DOHH2 (cell line): ENCODE measurements around the gene ACE2.

ENCODE experiments used
- H3F3A ChIP-seq: fragments of 200-600 bp; sonication (generic), shearing (Covaris generic); 2 replicates; pipeline ENCODE4 v1.6.0; 2016; ENCODE audit warnings: antibody characterized with exemption, mild to moderate bottlenecking; ENCODE audit not compliant: control insufficient read depth, insufficient read depth
- H3K27ac ChIP-seq: fragments of 200-600 bp; sonication (generic); 2 replicates; pipeline ENCODE4 v1.5.1; 2014; ENCODE audit warnings: low read depth, mild to moderate bottlenecking, low read length, moderate library complexity
- H3K27me3 ChIP-seq: fragments of 200-600 bp; sonication (generic); 2 replicates; pipeline ENCODE4 v1.6.1; 2014; ENCODE audit warnings: mild to moderate bottlenecking, low read length, mixed read lengths; ENCODE audit not compliant: control insufficient read depth
- H3K36me3 ChIP-seq: fragments of 200-600 bp; sonication (generic); 2 replicates; pipeline ENCODE4 v1.6.1; 2014; ENCODE audit warnings: mild to moderate bottlenecking, low read length, moderate library complexity, mixed read lengths; ENCODE audit not compliant: control insufficient read depth
- H3K4me1 ChIP-seq: fragments of 200-600 bp; sonication (generic); 2 replicates; pipeline ENCODE4 v1.6.1; 2014; ENCODE audit warnings: mild to moderate bottlenecking, low read length, mixed read lengths; ENCODE audit not compliant: control insufficient read depth
- H3K4me2 ChIP-seq: fragments of 200-600 bp; sonication (generic); 2 replicates; pipeline ENCODE4 v1.6.0; 2014; ENCODE audit warnings: mild to moderate bottlenecking, low read length, moderate library complexity
- H3K4me3 ChIP-seq: fragments of 200-600 bp; sonication (generic); 2 replicates; pipeline ENCODE4 v1.5.1; 2014; ENCODE audit warnings: mild to moderate bottlenecking, low read length, mixed read lengths
- H3K79me2 ChIP-seq: fragments of 200-600 bp; sonication (generic); 2 replicates; pipeline ENCODE4 v1.6.1; 2014; ENCODE audit warnings: mild to moderate bottlenecking, low read length, mixed read lengths; ENCODE audit not compliant: control insufficient read depth
- H3K9me2 ChIP-seq: fragments of 200-600 bp; sonication (generic); replicated peaks from 2 replicates; pipeline ENCODE4 v1.6.1; 2014; ENCODE audit warnings: mild to moderate bottlenecking, low read length, mixed read lengths; ENCODE audit not compliant: control insufficient read depth
- H3K9me3 ChIP-seq: fragments of 200-600 bp; sonication (generic); 2 replicates; pipeline ENCODE4 v1.6.1; 2014; ENCODE audit warnings: antibody characterized with exemption, low read length, mixed read lengths; ENCODE audit not compliant: control insufficient read depth, insufficient read depth
- H4K20me1 ChIP-seq: fragments of 200-600 bp; sonication (generic); 2 replicates; pipeline ENCODE4 v1.6.0; 2014; ENCODE audit warnings: low read depth, mild to moderate bottlenecking, antibody characterized with exemption, low read length, moderate library complexity; ENCODE audit not compliant: control insufficient read depth, insufficient read depth
- CTCF ChIP-seq: fragments of 200-600 bp; sonication (generic); IDR thresholded peaks from one replicate; pipeline ENCODE4 v1.5.1; 2014; ENCODE audit warnings: antibody characterized with exemption, mild to moderate bottlenecking, low read depth, low read length; ENCODE audit not compliant: poor library complexity, severe bottlenecking
- EZH2phosphoT487 ChIP-seq: fragments of 200-600 bp; sonication (generic); IDR thresholded peaks from 2 replicates; pipeline ENCODE4 v1.6.1; 2017; ENCODE audit warnings: borderline replicate concordance, mild to moderate bottlenecking, antibody characterized with exemption, low read length, moderate library complexity, mixed read lengths

The ACE2 gene

DNA sequence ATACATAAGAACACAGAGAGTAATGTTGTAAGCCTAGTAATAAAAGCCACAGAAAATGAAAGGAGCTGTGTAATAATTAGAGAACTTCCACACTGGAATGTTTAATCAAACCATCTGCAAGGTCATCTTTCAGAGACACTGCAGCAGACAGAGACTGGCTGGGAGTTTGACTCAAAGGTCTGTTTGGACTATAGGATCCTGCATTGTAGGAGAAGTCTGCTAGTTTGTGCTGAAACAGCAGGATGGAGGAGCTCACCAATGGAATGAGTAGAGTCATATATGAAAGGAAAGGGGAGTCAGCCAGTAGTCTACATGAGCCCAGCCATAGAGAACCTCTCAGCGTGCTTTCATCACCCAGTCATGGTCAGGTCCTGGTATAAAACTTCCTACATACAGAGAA, 4.5 kb upstream of the ACE2 start:
- Histone ChIP-seq H3K4me3 (no peak overlapping the region), H3K9me3 (no peaks in the 10 kb centered on the region), H3K79me2 (no peaks in the 10 kb centered on the region), H4K20me1 (no peaks in the 10 kb centered on the region), H3K27me3 (no peaks in the 10 kb centered on the region), H3F3A (no peaks in the 10 kb centered on the region), H3K27ac (no peak overlapping the region), H3K4me1 (no peaks in the 10 kb centered on the region), H3K4me2 (no peak overlapping the region), H3K36me3 (no peaks in the 10 kb centered on the region), H3K9me2 (no peaks in the 10 kb centered on the region)
- TF ChIP-seq EZH2phosphoT487 (no peak), CTCF (no peak)

DNA sequence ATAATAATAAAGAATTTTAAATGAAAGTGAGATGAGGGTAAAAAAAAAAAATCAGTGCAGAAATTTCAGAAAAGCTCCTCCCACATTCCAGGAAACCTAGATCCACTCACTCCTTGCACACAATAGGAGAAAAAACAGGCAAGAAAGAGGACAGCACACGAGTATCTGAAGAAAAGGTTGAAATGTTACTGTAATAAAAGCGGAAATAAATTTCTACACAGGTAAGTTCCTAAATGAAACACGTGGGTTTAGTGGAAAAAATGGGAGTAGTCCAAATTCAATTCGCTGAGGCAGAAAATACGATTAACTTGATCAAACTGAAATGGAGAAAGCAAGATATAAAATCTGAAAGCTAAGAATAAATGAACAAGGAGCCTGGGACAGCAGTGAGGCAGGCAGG, 2.0 kb upstream of the ACE2 start:
- Histone ChIP-seq H3K4me3 (no peak overlapping the region), H3F3A (no peaks in the 10 kb centered on the region), H3K4me2 (no peak overlapping the region), H3K79me2 (no peaks in the 10 kb centered on the region), H3K36me3 (no peaks in the 10 kb centered on the region), H3K9me3 (no peaks in the 10 kb centered on the region), H3K27me3 (no peaks in the 10 kb centered on the region), H3K27ac (no peak overlapping the region), H3K9me2 (no peaks in the 10 kb centered on the region), H3K4me1 (no peaks in the 10 kb centered on the region), H4K20me1 (no peaks in the 10 kb centered on the region)
- TF ChIP-seq CTCF (no peak), EZH2phosphoT487 (no peak)

DNA sequence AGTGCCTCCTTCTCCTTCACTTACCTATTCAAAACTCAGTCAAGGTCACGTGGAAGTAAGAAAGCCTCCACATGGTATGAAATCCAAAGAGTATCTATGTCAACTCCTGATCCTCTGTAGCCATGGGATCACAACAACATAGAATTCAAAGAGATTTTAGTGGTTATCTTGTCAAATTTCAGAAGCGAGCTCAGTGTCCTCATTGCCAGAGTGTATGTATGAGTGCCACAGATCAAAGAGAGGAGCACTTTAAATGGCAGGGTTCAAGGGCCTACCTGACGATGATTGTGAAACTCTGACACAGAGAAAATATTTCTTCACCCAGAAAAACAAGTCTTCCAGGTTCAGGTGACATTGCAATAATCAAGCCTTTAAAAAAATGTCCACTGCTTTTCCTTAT, 1.2 kb upstream of the ACE2 start:
- Histone ChIP-seq H3K9me2 (no peaks in the 10 kb centered on the region), H3F3A (no peaks in the 10 kb centered on the region), H3K27me3 (no peaks in the 10 kb centered on the region), H3K4me3 (no peak overlapping the region), H4K20me1 (no peaks in the 10 kb centered on the region), H3K4me2 (no peak overlapping the region), H3K27ac (no peak overlapping the region), H3K9me3 (no peaks in the 10 kb centered on the region), H3K4me1 (no peaks in the 10 kb centered on the region), H3K36me3 (no peaks in the 10 kb centered on the region), H3K79me2 (no peaks in the 10 kb centered on the region)
- no peak for TF ChIP-seq CTCF
- no peak for TF ChIP-seq EZH2phosphoT487

- Histone ChIP-seq H4K20me1 (no peaks in the 10 kb centered on the region), H3K27me3 (no peaks in the 10 kb centered on the region), H3F3A (no peaks in the 10 kb centered on the region), H3K9me3 (no peaks in the 10 kb centered on the region), H3K27ac (no peak overlapping the region), H3K79me2 (no peaks in the 10 kb centered on the region), H3K4me2 (no peak overlapping the region), H3K4me3 (no peak overlapping the region), H3K4me1 (no peaks in the 10 kb centered on the region), H3K9me2 (no peaks in the 10 kb centered on the region), H3K36me3 (no peaks in the 10 kb centered on the region)
- no peak for TF ChIP-seq EZH2phosphoT487
- no peak for TF ChIP-seq CTCF
These were observed 711 bp downstream of the ACE2 start for GRCh38 chrX:15600049-15600448.
